ENCODE data around the gene GLI1. TPM values are rescaled to one million over a fixed set of nuclear protein-coding genes. Genes with fewer than 3 reads are reported as not detected.
A peak's percentile ranks its signal among the peaks of the same experiment; 100 is the strongest.

Gene GLI1
- total and polyA plus RNA-seq, 2 of the 13 experiments (the other 11 are each of a cell fraction or from before 2014, with no cell fraction given) = 0.09 to 0.20 TPM

GRCh38 chr12:57452937-57453509 lies 6.6 kb upstream of the GLI1 start (continued):
- TF ChIP-seq ZNF687 (CRISPR knock-in tag; IDR thresholded peaks at IDR 0.05) (peak; percentile 50), ZNF136 (CRISPR knock-in tag; IDR thresholded peaks at IDR 0.05; ENCODE audit: low read depth) (no peak), ZFYVE20 (CRISPR knock-in tag; IDR thresholded peaks at IDR 0.05; ENCODE audit: borderline replicate concordance, low read depth) (no peak), FOXA1 (IDR thresholded peaks at IDR 0.05) (no peak), FOXA1 (CRISPR knock-in tag; IDR thresholded peaks at IDR 0.05) (no peak), PITX1 (CRISPR knock-in tag; IDR thresholded peaks at IDR 0.05) (0 out of 2 replicates have a peak, but pooled peaks have one; percentile 35), HOXD1 (CRISPR knock-in tag; IDR thresholded peaks at IDR 0.05) (no peak), NR2F6 (IDR thresholded peaks at IDR 0.05) (no peak), NR2F6 (CRISPR knock-in tag; IDR thresholded peaks at IDR 0.05) (0 out of 2 replicates have a peak, but pooled peaks have one; percentile 29), YEATS2 (CRISPR knock-in tag; IDR thresholded peaks at IDR 0.05; ENCODE audit: borderline replicate concordance) (peak; percentile 31; the same call in 1 of the 2 replicates), SALL1 (CRISPR knock-in tag; IDR thresholded peaks at IDR 0.05) (peak; percentile 52; the same call in 1 of the 2 replicates), IRF2 (CRISPR knock-in tag; IDR thresholded peaks at IDR 0.05) (peak; percentile 59), SMAD3 (CRISPR knock-in tag; IDR thresholded peaks at IDR 0.05) (peak; percentile 81), TEAD3 (CRISPR knock-in tag; optimal IDR thresholded peaks at IDR 0.05; ENCODE audit: borderline replicate concordance) (peak; percentile 40), RXRB (CRISPR knock-in tag; IDR thresholded peaks at IDR 0.05; ENCODE audit: borderline replicate concordance) (peak; percentile 65; the same call in 1 of the 2 replicates), PLRG1 (conservative IDR thresholded peaks at IDR 0.05) (no peak), MAFF (IDR thresholded peaks at IDR 0.05; ENCODE audit: low read depth, low read length) (no peak), THRA (CRISPR knock-in tag; IDR thresholded peaks at IDR 0.05; ENCODE audit: borderline replicate concordance) (peak; percentile 54; the same call in 1 of the 2 replicates), KDM4B (CRISPR knock-in tag; IDR thresholded peaks at IDR 0.05) (peak; percentile 71; the same call in 1 of the 2 replicates), ZNF841 (CRISPR knock-in tag; IDR thresholded peaks at IDR 0.05; ENCODE audit: borderline replicate concordance) (no peak), ZNF703 (CRISPR knock-in tag; IDR thresholded peaks at IDR 0.05; ENCODE audit: borderline replicate concordance) (no peak)
- TF ChIP-seq, protein P1, sequence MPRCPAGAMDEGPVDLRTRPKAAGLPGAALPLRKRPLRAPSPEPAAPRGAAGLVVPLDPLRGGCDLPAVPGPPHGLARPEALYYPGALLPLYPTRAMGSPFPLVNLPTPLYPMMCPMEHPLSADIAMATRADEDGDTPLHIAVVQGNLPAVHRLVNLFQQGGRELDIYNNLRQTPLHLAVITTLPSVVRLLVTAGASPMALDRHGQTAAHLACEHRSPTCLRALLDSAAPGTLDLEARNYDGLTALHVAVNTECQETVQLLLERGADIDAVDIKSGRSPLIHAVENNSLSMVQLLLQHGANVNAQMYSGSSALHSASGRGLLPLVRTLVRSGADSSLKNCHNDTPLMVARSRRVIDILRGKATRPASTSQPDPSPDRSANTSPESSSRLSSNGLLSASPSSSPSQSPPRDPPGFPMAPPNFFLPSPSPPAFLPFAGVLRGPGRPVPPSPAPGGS (CRISPR knock-in tag; IDR thresholded peaks at IDR 0.05) = no peak
- TF ChIP-seq, protein P2, sequence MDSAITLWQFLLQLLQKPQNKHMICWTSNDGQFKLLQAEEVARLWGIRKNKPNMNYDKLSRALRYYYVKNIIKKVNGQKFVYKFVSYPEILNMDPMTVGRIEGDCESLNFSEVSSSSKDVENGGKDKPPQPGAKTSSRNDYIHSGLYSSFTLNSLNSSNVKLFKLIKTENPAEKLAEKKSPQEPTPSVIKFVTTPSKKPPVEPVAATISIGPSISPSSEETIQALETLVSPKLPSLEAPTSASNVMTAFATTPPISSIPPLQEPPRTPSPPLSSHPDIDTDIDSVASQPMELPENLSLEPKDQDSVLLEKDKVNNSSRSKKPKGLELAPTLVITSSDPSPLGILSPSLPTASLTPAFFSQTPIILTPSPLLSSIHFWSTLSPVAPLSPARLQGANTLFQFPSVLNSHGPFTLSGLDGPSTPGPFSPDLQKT (CRISPR knock-in tag; IDR thresholded peaks at IDR 0.05; ENCODE audit: borderline replicate concordance) = no peak

Data from HepG2 (cell line).